GM21529 (cell line): Measurements from ENCODE around the gene SLCO3A1.

ENCODE experiments used
- ATAC-seq: cut with Tn5 transposase; IDR thresholded peaks from one replicate; pipeline ENCODE4 v1.9.1; 2021; ENCODE audit not compliant: unreplicated experiment

Gene SLCO3A1

DNA sequence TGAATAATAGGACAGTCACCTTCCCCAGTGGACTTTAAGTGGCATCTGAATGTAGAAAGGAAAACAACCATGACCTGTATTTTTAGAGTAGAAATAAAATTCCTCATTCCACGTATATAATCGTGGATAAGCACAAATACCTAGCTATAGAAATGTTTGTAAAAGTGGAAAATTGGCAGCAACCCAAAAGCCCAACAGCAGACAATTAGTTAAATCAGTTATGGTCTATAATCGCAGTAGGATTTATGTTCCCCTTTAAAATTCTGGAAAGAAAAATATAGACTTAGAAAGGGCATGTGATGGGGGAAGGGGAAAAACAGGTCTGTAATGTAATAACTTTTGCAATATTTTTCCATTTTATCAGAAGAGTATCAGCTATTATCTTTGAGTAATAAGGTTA, 298.2 kb downstream of the SLCO3A1 start:
- ATAC-seq, result no peak

DNA sequence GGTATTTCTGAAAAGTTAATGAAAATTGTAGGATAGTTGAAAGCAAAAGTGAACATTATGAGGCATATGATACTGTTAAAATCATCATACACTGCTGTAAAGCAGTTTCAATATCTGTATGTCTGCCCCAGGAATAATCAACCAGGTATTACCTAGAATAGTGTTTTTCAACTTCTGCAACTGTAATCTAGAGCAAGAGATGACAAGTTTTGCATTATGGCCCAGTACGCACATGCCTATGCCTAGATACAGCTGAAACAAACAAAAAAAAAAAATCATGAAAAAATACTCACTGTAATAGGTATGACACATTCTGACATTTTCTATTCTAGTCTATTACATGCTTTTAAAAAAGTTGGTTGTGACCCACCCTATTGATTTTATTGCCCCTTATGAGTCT, 299.5 kb downstream of the SLCO3A1 start:
- no peak for ATAC-seq

GRCh38 chr15:92153620-92154019, 300.1 kb downstream of the SLCO3A1 start:
- no peak for ATAC-seq

DNA sequence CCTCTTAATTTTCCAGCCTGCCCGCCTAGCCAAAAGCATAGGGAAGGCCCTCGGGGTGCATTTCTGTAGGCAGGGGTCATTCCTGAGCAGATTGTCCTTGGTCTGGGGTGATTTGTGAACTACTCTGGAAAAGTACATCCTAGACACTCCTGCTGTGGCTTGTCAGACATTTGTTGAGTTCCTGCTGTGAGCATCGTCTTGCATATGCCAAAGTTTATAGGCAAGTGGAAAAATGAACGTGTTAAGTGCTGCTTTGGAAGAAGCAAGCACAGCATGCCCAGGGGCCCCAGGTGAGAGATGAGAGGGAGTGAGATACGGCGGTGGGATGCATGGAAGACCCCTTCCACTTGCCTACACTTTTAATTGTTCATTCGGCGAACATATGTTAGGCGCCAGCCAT, 302.4 kb downstream of the SLCO3A1 start:
- no peak for ATAC-seq

- no peak for ATAC-seq
Measured at GRCh38 chr15:92157666-92158298, 304.3 kb downstream of the SLCO3A1 start.

DNA sequence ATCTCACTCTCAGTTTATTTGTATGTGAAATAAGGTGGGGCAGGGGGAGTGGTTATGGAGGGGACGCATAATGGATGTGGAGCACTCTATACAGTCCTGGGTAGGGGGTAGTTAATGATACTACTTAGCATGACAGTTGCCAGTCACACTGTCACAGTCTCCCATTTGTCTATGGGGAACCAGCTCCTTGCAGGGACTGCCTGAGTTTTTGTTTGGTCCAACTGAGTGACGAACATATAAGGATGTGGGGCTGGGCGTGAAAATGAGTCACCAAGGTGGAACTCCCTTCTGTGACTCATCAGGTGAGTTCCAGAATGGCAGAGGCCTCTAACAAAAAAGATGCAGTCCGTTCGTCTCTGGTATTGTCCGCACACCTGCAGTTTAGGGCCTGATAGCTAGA, 304.9 kb downstream of the SLCO3A1 start:
- no peak for ATAC-seq

DNA sequence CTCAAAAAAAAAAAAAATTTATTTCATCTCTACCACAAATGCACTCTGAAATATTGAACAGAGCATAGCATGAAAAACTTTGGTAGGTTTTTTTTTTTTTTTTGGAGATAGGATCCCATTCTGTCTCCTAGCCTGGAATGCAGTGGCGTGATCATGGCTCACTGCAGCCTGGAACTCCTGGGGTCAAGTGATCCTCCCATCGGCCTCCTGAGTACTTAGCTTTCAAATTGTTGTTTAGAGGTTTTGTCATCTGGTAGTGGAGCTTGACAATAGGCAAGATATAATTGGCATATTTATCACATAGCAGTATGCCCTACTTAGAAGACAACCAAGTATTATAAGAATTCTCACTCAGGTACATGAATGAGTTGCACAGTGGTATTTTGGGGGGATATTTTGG, 306.0 kb downstream of the SLCO3A1 start:
- no peak for ATAC-seq

DNA sequence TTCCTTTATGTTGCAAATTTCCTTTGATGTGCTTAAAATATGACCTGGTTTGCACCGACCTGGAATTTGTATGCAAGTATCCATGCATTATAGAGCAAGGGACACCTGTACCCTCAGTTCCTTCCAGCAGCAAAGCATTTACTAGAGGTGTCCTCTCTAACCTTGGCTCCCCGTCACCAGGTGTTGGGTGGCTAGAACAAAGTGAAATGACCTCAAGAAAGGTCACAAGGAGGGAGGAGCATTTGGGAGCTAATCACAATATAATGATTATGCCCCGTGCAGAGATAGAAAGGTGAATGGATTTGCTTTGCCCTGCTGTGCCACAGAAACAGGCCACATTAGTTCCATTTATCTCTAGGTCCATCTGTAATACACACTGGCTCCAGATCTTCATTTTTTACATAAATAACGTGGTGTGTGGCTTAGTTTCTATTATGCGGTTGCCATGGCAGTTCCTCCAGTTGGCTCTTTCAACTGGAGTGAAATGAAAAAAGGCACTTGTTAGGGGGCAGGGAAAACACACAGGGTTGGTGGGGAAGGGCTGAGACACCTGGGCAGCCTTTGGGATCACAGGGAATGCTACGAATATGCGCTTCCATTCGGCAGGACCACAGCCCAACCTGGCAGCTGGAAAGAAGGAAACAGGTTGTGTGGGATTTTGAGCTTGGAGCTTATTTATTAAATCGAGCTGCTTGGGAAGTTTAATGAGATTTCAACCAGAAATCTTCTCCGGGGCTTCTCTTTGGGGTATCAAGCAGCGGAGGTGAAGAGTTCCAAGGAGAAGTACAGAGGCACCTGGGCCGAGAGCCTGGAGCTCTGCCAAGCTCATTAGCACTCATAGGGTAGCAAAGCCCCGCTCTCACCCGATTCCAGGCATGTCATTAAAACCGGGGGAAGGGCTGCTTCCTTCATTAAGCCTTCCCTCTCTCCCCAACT, 306.7 kb downstream of the SLCO3A1 start:
- no peak for ATAC-seq

- ATAC-seq, result peak; percentile 96
Measured at GRCh38 chr15:92161039-92161670, 307.6 kb downstream of the SLCO3A1 start.

DNA sequence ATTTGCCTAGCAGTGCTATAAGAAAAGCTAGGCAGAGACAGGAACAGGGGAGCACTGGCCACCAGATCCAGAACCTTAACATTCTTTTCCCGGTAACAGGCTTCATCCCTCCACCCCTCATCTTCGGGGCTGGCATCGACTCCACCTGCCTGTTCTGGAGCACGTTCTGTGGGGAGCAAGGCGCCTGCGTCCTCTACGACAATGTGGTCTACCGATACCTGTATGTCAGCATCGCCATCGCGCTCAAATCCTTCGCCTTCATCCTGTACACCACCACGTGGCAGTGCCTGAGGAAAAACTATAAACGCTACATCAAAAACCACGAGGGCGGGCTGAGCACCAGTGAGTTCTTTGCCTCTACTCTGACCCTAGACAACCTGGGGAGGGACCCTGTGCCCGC, 309.1 kb downstream of the SLCO3A1 start:
- ATAC-seq, result no peak

GRCh38 chr15:92163641-92164040, 310.1 kb downstream of the SLCO3A1 start:
- no peak for ATAC-seq

DNA sequence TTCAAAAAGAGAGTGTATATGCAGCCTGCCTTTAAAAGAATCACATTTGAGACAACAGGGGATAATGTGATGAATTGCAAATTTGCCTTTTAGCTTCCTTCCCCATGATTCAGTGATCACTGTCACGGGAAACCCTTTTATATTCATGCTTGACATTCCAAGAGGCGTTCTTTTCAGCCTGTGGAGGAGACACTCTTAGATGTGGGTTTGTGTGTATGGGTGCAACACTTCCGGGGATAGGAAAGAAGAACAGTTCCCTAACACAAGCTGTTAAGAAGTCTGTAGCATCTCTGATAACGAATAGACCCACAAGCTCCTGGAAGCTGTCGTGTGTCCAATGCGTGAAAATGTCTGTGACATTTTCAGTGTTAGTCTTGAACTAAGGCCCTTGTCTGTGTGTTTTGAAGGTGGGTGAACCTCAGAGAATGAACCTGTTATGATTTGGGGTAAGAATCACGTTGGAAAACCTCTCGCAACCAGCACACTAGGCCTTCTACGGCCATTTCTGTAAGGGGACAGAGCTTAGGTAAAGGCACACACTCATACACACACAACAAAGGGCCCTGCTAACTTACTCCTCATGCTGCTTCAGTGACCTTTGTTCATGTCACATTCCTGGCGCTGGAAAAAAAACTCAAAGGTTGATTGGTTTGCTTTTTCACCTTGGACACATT, 311.0 kb downstream of the SLCO3A1 start:
- ATAC-seq, result no peak

DNA sequence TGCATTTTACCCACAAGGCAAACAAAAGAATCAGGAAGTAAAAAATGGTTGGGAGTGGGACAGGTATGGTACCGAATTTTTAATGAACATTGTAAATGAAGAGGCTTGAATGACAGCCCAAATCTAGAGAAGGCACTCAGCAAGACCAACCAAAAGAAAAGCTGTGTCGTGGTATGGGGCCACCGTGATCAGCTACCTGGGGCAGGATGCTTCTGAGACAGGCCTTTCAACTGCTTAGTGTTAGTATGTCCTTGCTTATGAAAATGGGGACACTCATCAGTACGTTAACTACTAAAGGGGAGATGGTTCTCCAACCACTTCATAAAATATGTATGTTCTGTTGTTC, 311.5 kb downstream of the SLCO3A1 start:
- ATAC-seq, result no peak

DNA sequence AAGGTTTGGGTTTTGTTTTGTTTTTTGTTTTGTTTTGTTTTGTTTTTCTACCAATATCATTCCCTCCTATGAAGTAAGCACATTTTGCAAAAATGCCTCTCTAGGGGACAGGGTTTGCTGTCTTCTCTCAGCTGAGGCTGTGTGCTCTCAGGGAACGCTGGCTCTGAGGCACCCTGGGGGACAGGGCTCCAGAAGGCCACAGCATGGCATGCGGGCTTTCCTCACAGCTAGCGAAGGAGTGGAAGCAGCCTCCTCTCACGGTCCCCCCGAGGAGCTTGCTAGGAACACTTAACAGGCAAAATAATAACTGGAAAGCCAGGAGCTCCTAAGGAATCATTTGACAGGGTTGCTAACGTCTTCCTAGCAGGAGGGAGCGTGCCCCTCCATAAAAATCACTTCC, 312.5 kb downstream of the SLCO3A1 start:
- no peak for ATAC-seq

GRCh38 chr15:92166751-92167405, 313.4 kb downstream of the SLCO3A1 start:
- no peak for ATAC-seq

DNA sequence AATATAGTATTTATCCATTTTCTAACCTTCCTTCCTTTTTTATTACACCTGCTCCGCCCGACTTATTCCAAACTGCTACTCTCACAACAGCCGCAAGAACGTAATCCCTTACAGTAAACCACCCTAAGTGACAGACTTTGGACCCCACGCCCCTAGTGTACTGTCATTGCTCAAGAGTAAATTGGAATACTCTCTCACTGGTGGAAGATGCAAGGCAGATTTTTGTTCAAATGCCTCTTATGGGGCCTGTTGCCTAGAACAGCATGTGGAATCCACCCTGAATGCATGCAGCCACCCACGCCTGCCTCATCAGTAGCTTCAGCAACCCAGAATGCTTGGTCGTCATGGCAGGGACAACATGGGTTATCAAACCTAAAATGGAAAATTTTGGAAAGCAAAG, 313.9 kb downstream of the SLCO3A1 start:
- no peak for ATAC-seq

- ATAC-seq, result no peak
Measured at GRCh38 chr15:92168066-92168683, 314.7 kb downstream of the SLCO3A1 start.

GRCh38 chr15:92170897-92171296, 317.4 kb downstream of the SLCO3A1 start:
- ATAC-seq, result no peak

DNA sequence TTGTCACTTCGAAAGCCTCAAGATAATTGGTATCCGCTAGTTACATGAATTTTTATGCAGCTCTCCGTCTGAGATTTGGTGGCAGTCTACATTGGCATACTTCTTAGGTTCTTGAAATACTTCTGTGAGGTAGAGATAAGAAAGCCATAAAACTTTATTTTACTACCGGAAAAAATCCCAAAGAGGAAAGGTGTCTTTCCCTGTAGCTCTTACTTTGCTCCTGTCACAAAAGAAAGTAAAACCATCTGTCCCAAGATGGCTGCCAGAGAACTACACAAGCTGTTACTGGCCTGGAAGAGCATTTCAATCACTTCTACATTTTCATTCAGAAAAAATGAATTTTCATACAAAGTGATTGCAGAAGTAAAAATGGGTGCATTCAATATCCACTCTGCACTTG, 325.4 kb downstream of the SLCO3A1 start:
- ATAC-seq, result no peak

DNA sequence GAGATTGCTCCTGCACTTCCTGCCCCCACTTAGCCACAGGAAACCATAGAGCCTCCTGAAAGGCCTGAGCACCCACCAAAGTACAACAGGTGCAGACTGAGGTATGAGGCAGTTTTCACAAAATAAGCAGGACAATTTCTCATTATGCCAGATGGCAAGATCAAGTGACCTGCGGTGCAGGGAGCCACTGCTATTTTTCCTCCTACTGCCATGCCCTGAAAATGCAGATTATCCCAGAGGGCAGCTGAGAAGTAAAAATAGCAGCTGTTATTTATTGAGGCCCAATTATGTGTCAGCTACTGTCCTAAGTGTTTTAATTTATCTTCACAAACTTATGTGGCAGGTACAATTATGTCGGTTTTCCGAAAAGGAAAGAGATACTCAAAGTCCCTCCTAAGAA, 330.6 kb downstream of the SLCO3A1 start:
- ATAC-seq, result no peak
